Heart left ventricle (tissue), 16 donors: Measurements from ENCODE around the gene TNP2. TPM values are rescaled to one million over a fixed set of nuclear protein-coding genes. Genes with fewer than 3 reads are reported as not detected.
"Not testable (repeated sequence)": the region's sequence is repeated elsewhere in the genome, so short reads cannot be mapped to it uniquely, and the experiment has no call there.

Source experiments
- ATAC-seq, 4 donors: fragments of 200-7000 bp; cut with Tn5 transposase; one replicate each; pipeline ENCODE4 v1.9.1; 2020 to 2022; ENCODE audit warnings: moderate library complexity in 4 of 4, mild to moderate bottlenecking in 3 of 4, moderate number of reproducible peaks in 1 of 4
- DNase-seq, 5 donors: peaks; one replicate each; pipeline ENCODE4 v3.0.0-alpha.2; 2020
- H3K27ac ChIP-seq, 12 donors: fragments of 200-600 bp; sonication (generic) in 4 of 12; one replicate each; pipeline versions ENCODE4 v1.5.0 to v1.8.0; 2016 to 2022; ENCODE audit warnings: mild to moderate bottlenecking in 2 of 12
- H3K27me3 ChIP-seq, 9 donors: fragments of 200-600 bp; sonication (generic) in 2 of 9; one replicate each; pipeline versions ENCODE4 v1.5.1 to v1.8.0; 2016 to 2022; ENCODE audit warnings: mild to moderate bottlenecking in 3 of 9
- H3K36me3 ChIP-seq, 9 donors: fragments of 200-600 bp; sonication (generic) in 2 of 9; one replicate each; pipeline versions ENCODE4 v1.5.0 to v1.8.0; 2018 to 2022; ENCODE audit warnings: mild to moderate bottlenecking in 2 of 9
- H3K4me1 ChIP-seq, 12 donors: fragments of 200-600 bp; sonication (generic) in 4 of 12; one replicate each; pipeline versions ENCODE4 v1.5.0 to v1.8.0; 2016 to 2022; ENCODE audit warnings: mild to moderate bottlenecking in 3 of 12
- H3K4me3 ChIP-seq, 12 donors: fragments of 200-600 bp; sonication (generic) in 4 of 12; one replicate each; pipeline versions ENCODE4 v1.5.0 to v1.8.0; 2017 to 2022; ENCODE audit warnings: mild to moderate bottlenecking in 9 of 12, moderate library complexity in 4 of 12
- H3K9me3 ChIP-seq, 12 donors: fragments of 200-600 bp; sonication (generic) in 4 of 12; one replicate each; pipeline versions ENCODE4 v1.5.0 to v1.8.0; 2016 to 2022; ENCODE audit warnings: mild to moderate bottlenecking in 1 of 12
- POLR2A ChIP-seq, 2 donors: fragments of 450-650 bp; IDR thresholded peaks; one replicate each; pipeline ENCODE4 v1.6.1; 2017; ENCODE audit warnings: antibody characterized with exemption in 2 of 2, mild to moderate bottlenecking in 2 of 2, moderate library complexity in 2 of 2
- WGBS, 4 donors: extraction: QIAGEN DNeasy Blood & Tissue Kit in 2 of 4; methylation state at CpG; one replicate each; pipeline versions ENCODE4 v1.1.5 to v1.1.7; 2013 to 2018; 5-methylcytosine and 5-hydroxymethylcytosine counted together
- intact Hi-C, 10 donors: fragments of 100-400 bp; cut with DNase I; formaldehyde crosslinking; loops; one replicate each; pipeline versions ENCODE4 v1.11.1 to v1.14.2; 2022
- polyA plus RNA-seq, 2 donors: library from polyadenylated mRNA; stranded (reverse); fragments of 200-250 nt; gene quantifications; one replicate each; pipeline ENCODE4 v1.2.3, GENCODE V29; 2013
- total RNA-seq, 9 donors: library from RNA; depleted of rRNA in 2 of 9; stranded (reverse); fragments of >200 nt in 2 of 9; fragmentation: NEBNext Ultra II Directional in 3 of 9; extraction: Animal tissue kit (Norgen Biotek cat#: 25700) in 3 of 9; gene quantifications; one replicate each; pipeline versions ENCODE4 v1.1.0 to v1.2.4, GENCODE V29; 2016 to 2023
- TF ChIP-seq, protein P1 (sequence below), 12 donors: fragments of 200-600 bp; sonication (generic) in 4 of 12; IDR thresholded peaks; one replicate each; pipeline versions ENCODE4 v1.5.0 to v1.8.0; 2018 to 2022; ENCODE audit warnings: antibody characterized with exemption in 12 of 12, mild to moderate bottlenecking in 5 of 12
- donor health status: ischemic (EF 13 %, LVEDD 7.1; RV severe dilation, severe dysfunction).
- donor health status: healthy with polysubstance abuse.
- donor health status: DM: no; HTN: yes; CAD: no.
- donor health status: DM: no; HTN: no; CAD: no.
- donor health status: ischemic (EF 25% LVEDD 6.9; RV normal size, moderate dysfunction).
- donor health status: ischemic (EF 25% LVEDD 5.7; RV mildly dilated, moderate dysfunction).
- donor health status: healthy.
- donor health status: DM: yes; HTN: yes; CAD: no.
- donor health status: ischemic (EF 35%, LVEDD 5.7; RV mildly dilated, moderate dysfunction).
- donor health status: nonischemic (EF 11% LVEDD 7.7; RV severe dilation, severe dysfunction).
- donor health status: DM: yes; HTN: yes; CAD: no.
- donor health status: PGD.
- donor health status: ischemic (EF 29% LVEDD 5.4; RV normal size, mild dysfunction).
- donor health status: nonischemic (EF 23%, LVEDD 6.1; RV moderate dilation, normal function).

The TNP2 gene
- total and polyA plus RNA-seq, 11 donors = not detected

DNA sequence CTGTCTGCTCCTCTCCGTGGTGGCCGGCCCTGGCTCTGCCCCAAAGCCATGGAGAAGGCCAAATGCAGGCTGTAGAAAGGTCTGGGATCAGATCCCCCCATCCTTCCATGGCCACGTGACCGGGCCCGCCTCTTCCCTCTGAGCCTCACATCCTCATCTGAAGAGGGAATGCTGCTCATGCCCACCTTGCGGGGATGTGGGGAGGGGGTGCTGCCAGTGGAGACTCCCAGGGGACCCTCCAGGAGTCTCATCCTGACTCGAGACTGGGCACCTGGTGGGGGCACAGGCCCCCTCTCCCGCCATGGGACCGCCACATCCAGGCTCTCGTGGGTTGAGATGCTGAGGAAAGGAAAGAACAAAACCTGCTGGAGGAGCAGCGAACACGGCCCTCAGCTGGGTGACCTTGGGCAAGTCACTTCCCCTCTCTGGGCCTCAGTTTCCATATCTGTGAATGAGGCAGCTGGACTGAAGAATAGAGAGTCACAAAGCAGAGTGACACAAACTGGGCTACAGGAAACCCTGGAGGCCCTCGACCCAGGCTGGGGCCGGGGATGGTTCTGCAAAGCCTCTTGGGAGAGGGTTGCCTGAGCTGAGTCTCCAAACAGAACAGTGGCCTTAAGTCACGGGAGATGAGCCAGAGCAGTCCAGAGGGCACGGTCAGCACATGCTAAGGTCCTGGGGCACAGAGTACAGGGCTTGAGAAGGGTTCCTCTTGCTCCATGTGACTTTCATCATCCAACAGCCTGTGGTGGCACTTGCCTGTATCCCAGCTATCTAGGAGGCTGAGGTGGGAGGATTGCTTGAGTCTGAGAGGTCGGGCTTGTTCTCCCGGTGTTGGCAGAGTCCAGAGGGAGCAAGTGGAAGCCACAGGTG, 43.2 kb downstream of the TNP2 start:
- H3K4me1 ChIP-seq = peaks cover 0 to 32% (median 10%) of the 10 kb centered on the region in 12 donors
- H3K27me3 ChIP-seq = no peaks in the 10 kb centered on the region
- intact Hi-C loops = loop anchor here in 2 of 10 donors (2.0 to 10.0 kb wide), 2 partner anchors 31 to 51 kb away; partner anchors contain the start of gene SOCS1 (in 1 of the 2)
- ATAC-seq = no peak
- H3K36me3 ChIP-seq = no peaks in the 10 kb centered on the region
- TF ChIP-seq POLR2A (IDR thresholded peaks at IDR 0.05) = no peak
- TF ChIP-seq, protein P1, sequence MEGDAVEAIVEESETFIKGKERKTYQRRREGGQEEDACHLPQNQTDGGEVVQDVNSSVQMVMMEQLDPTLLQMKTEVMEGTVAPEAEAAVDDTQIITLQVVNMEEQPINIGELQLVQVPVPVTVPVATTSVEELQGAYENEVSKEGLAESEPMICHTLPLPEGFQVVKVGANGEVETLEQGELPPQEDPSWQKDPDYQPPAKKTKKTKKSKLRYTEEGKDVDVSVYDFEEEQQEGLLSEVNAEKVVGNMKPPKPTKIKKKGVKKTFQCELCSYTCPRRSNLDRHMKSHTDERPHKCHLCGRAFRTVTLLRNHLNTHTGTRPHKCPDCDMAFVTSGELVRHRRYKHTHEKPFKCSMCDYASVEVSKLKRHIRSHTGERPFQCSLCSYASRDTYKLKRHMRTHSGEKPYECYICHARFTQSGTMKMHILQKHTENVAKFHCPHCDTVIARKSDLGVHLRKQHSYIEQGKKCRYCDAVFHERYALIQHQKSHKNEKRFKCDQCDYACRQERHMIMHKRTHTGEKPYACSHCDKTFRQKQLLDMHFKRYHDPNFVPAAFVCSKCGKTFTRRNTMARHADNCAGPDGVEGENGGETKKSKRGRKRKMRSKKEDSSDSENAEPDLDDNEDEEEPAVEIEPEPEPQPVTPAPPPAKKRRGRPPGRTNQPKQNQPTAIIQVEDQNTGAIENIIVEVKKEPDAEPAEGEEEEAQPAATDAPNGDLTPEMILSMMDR (IDR thresholded peaks at IDR 0.05) = no peak
- no peak for DNase-seq
- H3K9me3 ChIP-seq = no peaks in the 10 kb centered on the region
- WGBS, 4 donors = 78 to 83% (median 82%) methylated on average over 17 to 18 of the region's 18 CpGs
- peak overlapping the region in 1 of 12 donors; percentile 28 for H3K4me3 ChIP-seq
- H3K27ac ChIP-seq = peak overlapping the region in 3 of 12 donors; percentile 31 to 88 (median 74)

GRCh38 chr16:11224894-11225676, 44.0 kb downstream of the TNP2 start:
- Histone ChIP-seq H3K9me3 (no peaks in the 10 kb centered on the region), H3K36me3 (no peaks in the 10 kb centered on the region), H3K27ac (peak overlapping the region in 6 of 12 donors; percentile 31 to 88 (median 75)), H3K4me1 (peaks cover 0 to 32% (median 10%) of the 10 kb centered on the region in 12 donors), H3K27me3 (no peaks in the 10 kb centered on the region), H3K4me3 (peak overlapping the region in 1 of 12 donors; percentile 28)
- no peak for TF ChIP-seq POLR2A (IDR thresholded peaks at IDR 0.05)
- TF ChIP-seq, protein P1 (IDR thresholded peaks at IDR 0.05) = no peak
- intact Hi-C loops = loop anchor here in 3 of 10 donors (2.0 to 10.0 kb wide), 3 partner anchors 32 to 50 kb away; partner anchors contain the start of gene SOCS1 (in 2 of the 3)
- ATAC-seq (peak in 3 of 4 donors; percentile 5 to 49 (median 27)), DNase-seq (peak in 2 of 5 donors; percentile 38 to 49)
- 64 to 78% (median 65%) methylated on average over 14 to 21 of the region's 21 CpGs for WGBS, 4 donors

GRCh38 chr16:11224096-11224893, 44.8 kb downstream of the TNP2 start:
- ATAC-seq (peak; percentile 94 to 98 (median 96)), DNase-seq (peak; percentile 33 to 90 (median 77))
- H3K36me3 ChIP-seq = no peaks in the 10 kb centered on the region
- H3K4me1 ChIP-seq = peaks cover 0 to 34% (median 10%) of the 10 kb centered on the region in 12 donors
- 37 to 55% (median 51%) methylated on average over 22 to 24 of the region's 24 CpGs for WGBS, 4 donors
- no peaks in the 10 kb centered on the region for H3K9me3 ChIP-seq
- no peaks in the 10 kb centered on the region for H3K27me3 ChIP-seq
- peak overlapping the region in 6 of 12 donors; percentile 54 to 88 (median 75) for H3K27ac ChIP-seq
- no peak for TF ChIP-seq POLR2A (IDR thresholded peaks at IDR 0.05)
- intact Hi-C loops = loop anchor here in 3 of 10 donors (2.0 to 10.0 kb wide), 3 partner anchors 33 to 49 kb away; partner anchors contain the start of gene SOCS1 (in 2 of the 3)
- H3K4me3 ChIP-seq = no peak overlapping the region

DNA sequence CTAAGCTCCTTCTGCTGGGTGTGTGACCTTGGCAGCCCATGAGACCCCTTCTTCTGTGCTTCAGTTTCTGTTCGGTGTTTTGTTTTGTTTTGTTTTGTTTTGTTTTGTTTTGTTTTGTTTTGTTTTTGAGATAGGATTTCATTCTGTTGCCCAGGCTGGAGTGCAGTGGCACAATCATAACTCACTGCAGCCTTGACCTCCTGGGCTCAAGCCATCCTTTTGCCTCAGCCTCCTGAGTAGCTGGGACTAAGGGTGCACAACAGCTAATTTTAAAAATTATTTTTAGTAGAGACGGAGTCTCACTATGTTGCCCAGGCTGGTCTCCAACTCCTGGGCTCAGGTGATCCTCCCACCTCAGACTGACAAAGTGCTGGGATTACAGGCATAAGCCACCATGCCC, 48.6 kb downstream of the TNP2 start:
- not testable (repeated sequence) for ATAC-seq, DNase-seq, H3K27ac ChIP-seq, H3K36me3 ChIP-seq, H3K4me3 ChIP-seq, H3K27me3 ChIP-seq
- intact Hi-C loops = loop anchor here in 2 of 10 donors (5.0 to 10.0 kb wide), 2 partner anchors 37 to 46 kb away; partner anchors contain the start of gene SOCS1 (in 1 of the 2)
- Histone ChIP-seq H3K4me1 (peaks cover 0 to 34% (median 10%) of the 10 kb centered on the region in 12 donors), H3K9me3 (peaks cover 0 to 38% (median 18%) of the 10 kb centered on the region in 12 donors)
- 71 to 77% (median 76%) methylated on average over 2 of the region's 2 CpGs for WGBS, 4 donors
